ENCODE data around the gene MLN. TPM values are rescaled to one million over a fixed set of nuclear protein-coding genes. Genes with fewer than 3 reads are reported as not detected.

MLN gene
- total and polyA plus RNA-seq, 2 of the 4 experiments (the other 2 are of a cell fraction), result not detected

DNA sequence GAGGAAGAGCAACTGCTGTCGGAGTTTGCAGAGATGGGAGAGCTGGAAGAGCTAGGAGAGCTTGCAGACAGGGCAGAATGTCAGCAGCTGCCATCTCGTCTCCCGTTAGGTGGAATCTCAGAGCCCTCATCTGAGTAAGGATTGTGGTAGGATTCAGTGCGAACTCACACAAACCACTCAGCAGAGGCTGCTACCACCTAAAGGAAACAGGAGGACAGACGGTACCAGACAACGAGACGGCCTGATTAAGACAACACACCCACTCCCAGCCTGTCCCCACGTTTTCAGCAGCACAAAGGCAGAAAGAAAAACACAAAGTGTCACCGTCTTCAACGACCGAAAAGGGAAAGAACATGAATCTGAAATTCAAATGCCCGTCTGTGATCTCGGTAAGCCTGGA is 19.0 kb downstream of the MLN start:
- H3K23ac ChIP-seq (ENCODE audit: low read depth, low read length), result no peak overlapping the region
- no peak overlapping the region for H2BK20ac ChIP-seq (ENCODE audit: low read depth, low read length)
- H3K9me3 ChIP-seq (ENCODE audit: control insufficient read depth, insufficient read depth, low read length), result no peaks in the 10 kb centered on the region
- H3K56ac ChIP-seq (ENCODE audit: extremely low read depth, insufficient read depth, low read length), result no peak overlapping the region
- no peak overlapping the region for H3K27ac ChIP-seq (ENCODE audit: insufficient read depth, low read length)
- no peak overlapping the region for H3K14ac ChIP-seq (replicated peaks; ENCODE audit: low read depth, low read length)
- H4K8ac ChIP-seq (ENCODE audit: low read depth in 2 of 2, low read length in 2 of 2), result no peak overlapping the region
- no TSS peak for BruUV-seq (replicated peaks)
- intact Hi-C loops (cut with micrococcal nuclease), result loop anchor here (5.0 kb wide), 1 partner anchor 243 kb away; no protein-coding TSS in a partner anchor
- 67% methylated on average over 1 of the region's 13 CpGs; no CpG with 5 or more reads in 1 of the 2 experiments for WGBS, 2 experiments (ENCODE audit: extremely low coverage in 2 of 2, insufficient read length in 1 of 2)
- H4K20me1 ChIP-seq (ENCODE audit: insufficient read depth, low read length), result peaks cover 30% of the 10 kb centered on the region
- no peak overlapping the region for H3K4me3 ChIP-seq (ENCODE audit: insufficient read depth, low read depth, low read length)
- in situ Hi-C loops (cut with MboI; ENCODE audit: low sequenced_read_pairs), result no loop called here
- dilution Hi-C loops (cut with HindIII; ENCODE audit: low sequenced_read_pairs, unreplicated experiment), result no loop called here
- H2BK15ac ChIP-seq (ENCODE audit: low read depth, low read length), result no peak overlapping the region
- ChIA-PET POLR2A (ENCODE audit: unreplicated experiment) (no interaction called here), CTCF (no interaction called here)
- H3K27me3 ChIP-seq (ENCODE audit: control insufficient read depth, insufficient read depth, low read length), result no peaks in the 10 kb centered on the region
- no peak overlapping the region for H4K5ac ChIP-seq (ENCODE audit: low read depth, low read length)
- H3K9ac ChIP-seq (ENCODE audit: low read depth, low read length), result no peak overlapping the region
- DNase-seq (no peak), ATAC-seq (ENCODE audit: low read depth) (no peak)
- no peak overlapping the region for H2BK5ac ChIP-seq (ENCODE audit: low read depth, low read length, poor library complexity, severe bottlenecking)
- no peak overlapping the region for H3K18ac ChIP-seq (ENCODE audit: low read depth, low read length)
- H2AFZ ChIP-seq (replicated peaks; ENCODE audit: low read length, poor library complexity), result no peak overlapping the region
- no peak overlapping the region for H4K91ac ChIP-seq (ENCODE audit: insufficient read depth, low read depth, low read length)
- H3K36me3 ChIP-seq (ENCODE audit: control insufficient read depth, insufficient read depth, low read length), result peaks cover 46% of the 10 kb centered on the region
- H3K4me2 ChIP-seq (ENCODE audit: low read depth, low read length), result no peak overlapping the region
- peaks cover 27% of the 10 kb centered on the region for H3K4me1 ChIP-seq (ENCODE audit: control insufficient read depth, insufficient read depth, low read length)
- no peak overlapping the region for H3K4ac ChIP-seq (ENCODE audit: low read depth, low read length)
- H2AK9ac ChIP-seq (replicated peaks; ENCODE audit: low read depth, low read length, poor library complexity), result no peak overlapping the region
- no peak overlapping the region for H2BK120ac ChIP-seq (ENCODE audit: low read depth, low read length)
- peaks cover 52 to 88% of the 10 kb centered on the region in 2 experiments for H3K79me1 ChIP-seq (ENCODE audit: low read depth in 1 of 2, low read length in 2 of 2)
- peaks cover 28% of the 10 kb centered on the region for H3K9me1 ChIP-seq (ENCODE audit: insufficient read depth, low read length)
- TF ChIP-seq FOS (IDR thresholded peaks at IDR 0.05; ENCODE audit: low read depth, low read length), result no peak
- TF ChIP-seq, protein P1, sequence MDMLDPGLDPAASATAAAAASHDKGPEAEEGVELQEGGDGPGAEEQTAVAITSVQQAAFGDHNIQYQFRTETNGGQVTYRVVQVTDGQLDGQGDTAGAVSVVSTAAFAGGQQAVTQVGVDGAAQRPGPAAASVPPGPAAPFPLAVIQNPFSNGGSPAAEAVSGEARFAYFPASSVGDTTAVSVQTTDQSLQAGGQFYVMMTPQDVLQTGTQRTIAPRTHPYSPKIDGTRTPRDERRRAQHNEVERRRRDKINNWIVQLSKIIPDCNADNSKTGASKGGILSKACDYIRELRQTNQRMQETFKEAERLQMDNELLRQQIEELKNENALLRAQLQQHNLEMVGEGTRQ (IDR thresholded peaks at IDR 0.05; ENCODE audit: low read depth, low read length), result no peak
- no peak for TF ChIP-seq RAD21 (IDR thresholded peaks at IDR 0.05; ENCODE audit: low read length)
- no peak for TF ChIP-seq BHLHE40 (IDR thresholded peaks at IDR 0.05; ENCODE audit: low read depth, low read length)
- no peak for TF ChIP-seq CTCF (conservative IDR thresholded peaks at IDR 0.05; ENCODE audit: low read depth, low read length)
- TF ChIP-seq ELK1 (IDR thresholded peaks at IDR 0.05; ENCODE audit: borderline replicate concordance, low read depth, low read length), result no peak
- no peak for TF ChIP-seq POLR2A (IDR thresholded peaks at IDR 0.05; ENCODE audit: low read depth, low read length)
- TF ChIP-seq CHD1 (IDR thresholded peaks at IDR 0.05; ENCODE audit: low read depth, low read length), result no peak
- no peak for TF ChIP-seq CEBPB (IDR thresholded peaks at IDR 0.05; ENCODE audit: low read depth, low read length)
- no peak for TF ChIP-seq MAZ (IDR thresholded peaks at IDR 0.05; ENCODE audit: borderline replicate concordance, low read depth, low read length)
- TF ChIP-seq MXI1 (IDR thresholded peaks at IDR 0.05; ENCODE audit: borderline replicate concordance, low read depth, low read length), result no peak
- no peak for TF ChIP-seq RCOR1 (IDR thresholded peaks at IDR 0.05; ENCODE audit: insufficient replicate concordance, low read length)
- TF ChIP-seq SMC3 (IDR thresholded peaks at IDR 0.05; ENCODE audit: low read depth, low read length), result no peak
- no peak for TF ChIP-seq MAFK (IDR thresholded peaks at IDR 0.05; ENCODE audit: low read depth, low read length)
- TF ChIP-seq RFX5 (IDR thresholded peaks at IDR 0.05; ENCODE audit: low read depth, low read length), result no peak
- TF ChIP-seq NFE2L2 (IDR thresholded peaks at IDR 0.05; ENCODE audit: low read depth, low read length), result no peak
- H2AK5ac ChIP-seq (ENCODE audit: low read depth, low read length), result no peak overlapping the region
